Measurements from ENCODE around the gene SVIP. TPM values are rescaled to one million over a fixed set of nuclear protein-coding genes. Genes with fewer than 3 reads are reported as not detected.

Gene SVIP
- total RNA-seq, 1 donor from 2014 or later: 3.2 TPM

DNA sequence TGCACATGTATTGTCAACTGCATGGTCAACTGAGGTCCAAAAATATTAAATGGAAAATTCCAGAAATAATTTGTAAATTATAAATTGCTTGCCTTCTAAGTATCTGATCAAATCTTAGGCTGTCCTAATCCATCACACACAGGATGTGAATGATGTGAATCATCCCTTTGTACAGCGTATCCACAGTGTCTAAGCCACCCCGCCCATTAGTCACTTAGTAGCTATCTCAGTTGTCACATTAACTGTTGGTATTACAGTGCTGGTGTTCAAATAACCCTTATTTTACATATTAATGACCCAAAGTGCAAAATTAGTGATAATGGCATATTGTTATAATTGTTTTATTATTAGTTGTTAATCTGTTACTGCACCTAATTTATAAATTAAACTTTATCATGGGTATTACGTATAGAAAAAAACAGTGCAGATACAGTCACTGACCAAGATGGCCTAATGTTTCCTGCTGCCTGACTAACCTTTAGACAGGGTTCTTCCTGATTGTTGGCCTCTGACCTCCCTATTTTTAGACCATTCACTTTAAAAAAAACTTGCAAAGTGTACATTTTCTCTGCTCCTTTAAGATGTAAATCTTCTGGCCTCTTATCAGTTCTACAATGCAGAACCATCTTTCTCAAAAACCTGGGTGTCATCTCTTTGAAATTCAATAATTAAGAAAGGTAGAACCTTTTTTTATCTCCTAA, 2.9 kb upstream of the SVIP start:
- Histone ChIP-seq H3K9me3 (no peaks in the 10 kb centered on the region), H3K4me3 (no peak overlapping the region), H3K27ac (no peak overlapping the region), H3K27me3 (no peaks in the 10 kb centered on the region), H3K4me1 (peaks cover 9% of the 10 kb centered on the region), H3K36me3 (no peaks in the 10 kb centered on the region)
- TF ChIP-seq, protein P1, sequence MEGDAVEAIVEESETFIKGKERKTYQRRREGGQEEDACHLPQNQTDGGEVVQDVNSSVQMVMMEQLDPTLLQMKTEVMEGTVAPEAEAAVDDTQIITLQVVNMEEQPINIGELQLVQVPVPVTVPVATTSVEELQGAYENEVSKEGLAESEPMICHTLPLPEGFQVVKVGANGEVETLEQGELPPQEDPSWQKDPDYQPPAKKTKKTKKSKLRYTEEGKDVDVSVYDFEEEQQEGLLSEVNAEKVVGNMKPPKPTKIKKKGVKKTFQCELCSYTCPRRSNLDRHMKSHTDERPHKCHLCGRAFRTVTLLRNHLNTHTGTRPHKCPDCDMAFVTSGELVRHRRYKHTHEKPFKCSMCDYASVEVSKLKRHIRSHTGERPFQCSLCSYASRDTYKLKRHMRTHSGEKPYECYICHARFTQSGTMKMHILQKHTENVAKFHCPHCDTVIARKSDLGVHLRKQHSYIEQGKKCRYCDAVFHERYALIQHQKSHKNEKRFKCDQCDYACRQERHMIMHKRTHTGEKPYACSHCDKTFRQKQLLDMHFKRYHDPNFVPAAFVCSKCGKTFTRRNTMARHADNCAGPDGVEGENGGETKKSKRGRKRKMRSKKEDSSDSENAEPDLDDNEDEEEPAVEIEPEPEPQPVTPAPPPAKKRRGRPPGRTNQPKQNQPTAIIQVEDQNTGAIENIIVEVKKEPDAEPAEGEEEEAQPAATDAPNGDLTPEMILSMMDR (IDR thresholded peaks at IDR 0.05): no peak
- TF ChIP-seq POLR2AphosphoS5 (IDR thresholded peaks at IDR 0.05; ENCODE audit: insufficient read depth in 1 of 2, low read depth in 1 of 2) (no peak), POLR2A (IDR thresholded peaks at IDR 0.05) (no peak)
- intact Hi-C loops (cut with DNase I): no loop called here
- DNase-seq (ENCODE audit: extremely low spot score in 2 of 2): no peak

- intact Hi-C loops (cut with DNase I): no loop called here
- peak overlapping the region; percentile 90 to 96 for H3K4me3 ChIP-seq
- H3K36me3 ChIP-seq: no peaks in the 10 kb centered on the region
- no peaks in the 10 kb centered on the region for H3K9me3 ChIP-seq
- peaks cover 9% of the 10 kb centered on the region for H3K4me1 ChIP-seq
- H3K27me3 ChIP-seq: no peaks in the 10 kb centered on the region
- H3K27ac ChIP-seq: no peak overlapping the region
- no peak for DNase-seq (ENCODE audit: extremely low spot score in 2 of 2)
- no peak for TF ChIP-seq POLR2AphosphoS5 (IDR thresholded peaks at IDR 0.05; ENCODE audit: insufficient read depth in 1 of 2, low read depth in 1 of 2)
- TF ChIP-seq POLR2A (IDR thresholded peaks at IDR 0.05): no peak
- TF ChIP-seq, protein P1 (IDR thresholded peaks at IDR 0.05): peak in 1 of 3 experiments; percentile 9
Measured at GRCh38 chr11:22830082-22830414, 447 bp upstream of the SVIP start.

DNA sequence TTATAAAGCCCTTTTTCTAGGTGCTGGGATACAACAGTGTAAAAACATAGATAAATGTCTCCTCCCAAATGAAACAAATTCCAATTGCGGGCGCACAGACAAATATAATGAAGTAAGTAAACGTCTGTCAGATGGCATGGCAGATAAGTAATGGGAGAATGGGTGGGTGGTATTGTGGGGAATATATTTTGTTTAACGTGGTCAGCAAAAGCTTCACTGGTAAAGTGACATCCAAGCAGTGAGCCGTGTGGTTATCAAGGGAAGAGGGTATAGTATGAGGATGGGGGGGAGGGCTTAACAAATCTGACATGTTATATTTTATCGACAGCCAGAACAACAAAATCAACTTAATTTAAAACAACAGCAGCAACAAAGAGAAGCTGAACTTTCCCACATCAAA, 1.2 kb downstream of the SVIP start:
- Histone ChIP-seq H3K27me3 (no peaks in the 10 kb centered on the region), H3K4me3 (peak overlapping the region; percentile 90 to 96), H3K9me3 (no peaks in the 10 kb centered on the region), H3K4me1 (peaks cover 9% of the 10 kb centered on the region), H3K36me3 (no peaks in the 10 kb centered on the region), H3K27ac (no peak overlapping the region)
- intact Hi-C loops (cut with DNase I): no loop called here
- TF ChIP-seq POLR2AphosphoS5 (IDR thresholded peaks at IDR 0.05; ENCODE audit: insufficient read depth in 1 of 2, low read depth in 1 of 2): no peak
- TF ChIP-seq, protein P1 (IDR thresholded peaks at IDR 0.05): no peak
- no peak for TF ChIP-seq POLR2A (IDR thresholded peaks at IDR 0.05)
- no peak for DNase-seq (ENCODE audit: extremely low spot score in 2 of 2)

- TF ChIP-seq POLR2A (IDR thresholded peaks at IDR 0.05) (no peak), POLR2AphosphoS5 (IDR thresholded peaks at IDR 0.05; ENCODE audit: insufficient read depth in 1 of 2, low read depth in 1 of 2) (no peak)
- TF ChIP-seq, protein P1 (IDR thresholded peaks at IDR 0.05): no peak
- Histone ChIP-seq H3K36me3 (no peaks in the 10 kb centered on the region), H3K27ac (no peak overlapping the region), H3K4me3 (no peak overlapping the region), H3K4me1 (no peaks in the 10 kb centered on the region), H3K9me3 (no peaks in the 10 kb centered on the region), H3K27me3 (no peaks in the 10 kb centered on the region)
- DNase-seq (ENCODE audit: extremely low spot score in 2 of 2): no peak
- intact Hi-C loops (cut with DNase I): no loop called here
Measured at GRCh38 chr11:22822203-22822602, 7.4 kb downstream of the SVIP start.

DNA sequence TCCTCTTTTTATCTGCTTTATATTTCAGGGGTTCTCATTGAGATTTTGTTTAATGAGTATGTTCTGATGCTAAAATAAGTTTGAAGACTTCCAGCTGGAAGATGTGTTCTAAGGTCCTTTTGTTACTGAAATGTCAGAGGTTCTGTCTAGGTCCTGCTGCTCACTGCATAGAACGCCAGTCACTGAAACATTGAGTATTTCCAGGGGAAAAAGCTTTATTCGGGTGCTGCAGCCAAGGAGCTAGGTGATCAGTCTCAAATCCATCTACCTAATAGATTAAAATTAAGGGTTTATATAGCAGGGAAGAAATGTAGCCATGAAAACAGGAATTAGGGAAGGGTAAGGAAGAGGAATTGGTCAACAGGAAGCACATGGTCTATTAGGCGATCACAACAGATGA, 19.7 kb downstream of the SVIP start:
- no peaks in the 10 kb centered on the region for H3K36me3 ChIP-seq
- H3K27me3 ChIP-seq: no peaks in the 10 kb centered on the region
- no peaks in the 10 kb centered on the region for H3K4me1 ChIP-seq
- TF ChIP-seq POLR2A (IDR thresholded peaks at IDR 0.05) (no peak), POLR2AphosphoS5 (IDR thresholded peaks at IDR 0.05; ENCODE audit: insufficient read depth in 1 of 2, low read depth in 1 of 2) (no peak)
- TF ChIP-seq, protein P1 (IDR thresholded peaks at IDR 0.05): no peak
- intact Hi-C loops (cut with DNase I): no loop called here
- no peak for DNase-seq (ENCODE audit: extremely low spot score in 2 of 2)
- H3K27ac ChIP-seq: no peak overlapping the region
- no peaks in the 10 kb centered on the region for H3K9me3 ChIP-seq
- H3K4me3 ChIP-seq: no peak overlapping the region
